T follicular helper cell (primary cell): ENCODE data around the gene TRPM4.
A peak's percentile ranks its signal among the peaks of the same experiment; 100 is the strongest.
"Not testable (repeated sequence)": the region's sequence is repeated elsewhere in the genome, so short reads cannot be mapped to it uniquely, and the experiment has no call there.

Source experiments
- DNase-seq: peaks from one replicate; pipeline ENCODE4 v3.0.0-alpha.2; 2020; ENCODE audit warnings: low read depth

TRPM4 gene

DNA sequence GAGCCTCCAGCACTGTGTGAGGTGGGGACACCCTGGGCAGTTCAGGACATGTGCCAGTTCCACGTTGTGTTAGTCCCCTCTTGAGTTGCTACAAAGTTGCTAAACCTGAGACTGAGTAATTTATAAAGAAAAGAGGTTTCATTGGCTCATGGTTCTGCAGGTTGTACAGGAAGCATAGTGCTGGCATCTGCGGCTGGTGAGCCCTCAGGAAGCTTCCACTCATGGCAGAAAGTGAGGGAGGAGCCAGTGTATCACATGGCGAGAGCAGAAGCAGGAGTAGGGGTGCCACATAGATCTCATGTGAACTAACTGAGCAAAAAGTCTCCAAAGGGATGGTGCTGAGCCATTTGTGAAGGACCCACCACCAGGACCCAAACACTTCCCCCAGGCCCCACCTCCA is 33.2 kb downstream of the TRPM4 start:
- DNase-seq = no peak

DNA sequence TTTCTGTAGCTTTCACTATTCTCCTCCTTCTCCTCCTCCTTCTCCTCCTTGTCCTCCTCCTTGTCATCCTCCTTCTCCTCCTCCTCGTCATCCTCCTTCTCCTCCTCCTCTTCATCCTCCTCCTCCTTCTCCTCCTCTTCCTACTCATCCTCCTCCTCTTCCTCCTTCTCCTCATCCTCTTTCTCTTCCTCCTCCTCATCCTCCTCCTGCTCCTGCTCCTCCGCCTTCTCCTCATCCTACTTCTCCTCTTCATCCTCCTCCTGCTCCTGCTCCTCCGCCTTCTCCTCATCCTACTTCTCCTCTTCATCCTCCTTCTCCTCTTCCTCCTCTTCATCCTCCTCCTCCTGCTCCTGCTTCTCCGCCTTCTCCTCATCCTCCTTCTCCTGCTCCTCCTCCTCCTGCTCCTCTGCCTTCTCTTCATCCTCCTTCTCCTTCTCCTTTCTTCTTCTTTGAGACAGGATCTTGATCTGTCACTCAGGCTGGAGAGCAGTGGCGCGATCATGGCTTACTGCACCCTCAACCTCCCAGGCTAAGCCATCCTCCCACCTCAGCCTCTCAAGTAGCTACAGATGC is 36.3 kb downstream of the TRPM4 start:
- DNase-seq = no peak

DNA sequence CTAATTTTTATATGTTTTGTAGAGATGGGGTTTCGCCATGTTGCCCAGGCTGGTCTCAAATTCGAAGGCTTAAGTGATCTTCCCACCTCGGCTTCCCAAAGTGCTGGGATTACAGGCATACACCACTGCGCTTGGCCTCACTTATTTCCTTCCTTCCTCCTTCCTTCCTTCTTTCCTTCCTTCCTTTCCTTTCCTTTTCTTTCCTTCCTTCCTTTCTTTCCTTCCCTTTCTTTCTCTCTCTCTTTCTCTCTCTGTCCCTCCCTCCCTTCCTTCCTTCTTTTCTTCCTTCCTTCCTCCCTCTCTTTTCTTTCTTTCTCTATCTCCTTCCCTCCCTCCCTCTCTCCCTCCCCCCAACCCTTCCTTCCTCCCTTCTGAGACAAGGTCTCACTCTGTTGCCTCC is 36.8 kb downstream of the TRPM4 start:
- no peak for DNase-seq

DNA sequence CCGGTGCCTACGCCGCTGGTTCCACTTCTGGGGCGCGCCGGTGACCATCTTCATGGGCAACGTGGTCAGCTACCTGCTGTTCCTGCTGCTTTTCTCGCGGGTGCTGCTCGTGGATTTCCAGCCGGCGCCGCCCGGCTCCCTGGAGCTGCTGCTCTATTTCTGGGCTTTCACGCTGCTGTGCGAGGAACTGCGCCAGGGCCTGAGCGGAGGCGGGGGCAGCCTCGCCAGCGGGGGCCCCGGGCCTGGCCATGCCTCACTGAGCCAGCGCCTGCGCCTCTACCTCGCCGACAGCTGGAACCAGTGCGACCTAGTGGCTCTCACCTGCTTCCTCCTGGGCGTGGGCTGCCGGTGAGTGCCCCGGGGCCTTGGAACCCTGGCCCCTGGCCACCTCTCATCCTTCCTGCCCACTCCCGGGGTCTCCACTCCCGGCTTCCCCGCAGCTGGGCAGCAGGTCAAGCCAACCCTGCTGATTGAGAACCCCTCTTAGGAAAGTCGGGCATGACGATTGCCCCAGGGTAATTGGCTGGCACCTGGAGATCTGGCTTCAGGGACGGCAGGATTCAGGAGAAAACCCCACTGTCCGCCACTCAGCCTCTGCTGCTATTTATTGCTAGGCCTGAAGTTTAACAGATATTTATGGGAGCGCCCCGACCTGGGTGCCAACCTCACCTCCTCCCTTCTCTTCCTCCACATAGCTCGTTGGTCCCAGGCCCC is 39.1 kb downstream of the TRPM4 start:
- no peak for DNase-seq

DNA sequence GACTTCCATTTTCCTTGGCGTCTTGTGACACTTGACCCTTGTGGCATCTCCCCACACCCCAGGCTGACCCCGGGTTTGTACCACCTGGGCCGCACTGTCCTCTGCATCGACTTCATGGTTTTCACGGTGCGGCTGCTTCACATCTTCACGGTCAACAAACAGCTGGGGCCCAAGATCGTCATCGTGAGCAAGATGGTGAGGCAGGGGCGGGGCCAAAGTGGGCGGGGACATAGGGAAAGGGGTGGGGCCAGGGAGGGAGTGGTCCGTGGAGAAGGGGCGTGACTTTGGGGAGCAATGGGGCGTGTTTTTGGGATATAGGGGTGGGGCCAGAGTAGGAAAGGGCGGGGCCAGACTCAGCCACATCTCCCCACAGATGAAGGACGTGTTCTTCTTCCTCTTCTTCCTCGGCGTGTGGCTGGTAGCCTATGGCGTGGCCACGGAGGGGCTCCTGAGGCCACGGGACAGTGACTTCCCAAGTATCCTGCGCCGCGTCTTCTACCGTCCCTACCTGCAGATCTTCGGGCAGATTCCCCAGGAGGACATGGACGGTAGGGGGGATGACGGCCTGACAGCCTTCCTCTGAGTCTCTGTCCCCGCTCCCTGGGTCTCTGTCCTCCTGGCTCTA is 42.8 kb downstream of the TRPM4 start:
- no peak for DNase-seq

DNA sequence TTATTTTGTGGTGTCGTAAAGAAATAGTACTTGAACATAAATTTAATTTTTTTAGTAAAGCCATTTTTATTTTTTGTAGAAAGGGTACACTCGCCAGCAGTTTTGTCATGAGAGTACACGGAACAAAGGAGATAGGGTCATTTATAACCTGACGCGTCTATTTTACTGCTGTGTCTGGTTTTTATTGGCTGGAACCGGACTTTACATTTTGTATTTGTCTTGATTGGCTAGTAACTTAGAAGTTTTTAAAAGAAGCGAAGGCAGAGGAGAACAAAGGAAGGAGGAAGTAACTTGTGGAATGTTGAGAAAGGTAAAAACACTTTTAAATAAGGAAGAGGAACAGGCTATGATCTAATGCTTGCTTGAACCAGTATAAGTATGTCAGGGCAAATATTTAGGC is 43.5 kb downstream of the TRPM4 start:
- DNase-seq = no peak

DNA sequence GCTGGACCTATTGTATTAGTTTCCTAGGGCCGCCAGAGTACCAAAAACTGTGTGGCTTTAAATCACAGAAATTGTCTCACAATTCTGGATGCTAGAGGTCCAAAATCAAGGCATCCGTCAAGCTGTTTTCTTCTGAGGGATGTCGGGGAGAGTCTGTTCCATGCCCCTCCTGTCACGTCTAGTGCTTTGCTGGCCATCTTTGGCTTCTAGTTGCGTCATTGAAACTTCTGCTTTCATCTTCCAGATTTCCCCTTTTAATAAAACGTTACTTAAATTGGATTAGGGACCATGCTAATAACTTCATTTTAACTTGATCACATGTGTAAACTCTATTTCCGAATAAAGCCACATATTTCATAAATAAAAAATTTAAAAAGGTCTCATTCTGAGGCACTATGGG is 47.5 kb downstream of the TRPM4 start:
- no peak for DNase-seq

DNA sequence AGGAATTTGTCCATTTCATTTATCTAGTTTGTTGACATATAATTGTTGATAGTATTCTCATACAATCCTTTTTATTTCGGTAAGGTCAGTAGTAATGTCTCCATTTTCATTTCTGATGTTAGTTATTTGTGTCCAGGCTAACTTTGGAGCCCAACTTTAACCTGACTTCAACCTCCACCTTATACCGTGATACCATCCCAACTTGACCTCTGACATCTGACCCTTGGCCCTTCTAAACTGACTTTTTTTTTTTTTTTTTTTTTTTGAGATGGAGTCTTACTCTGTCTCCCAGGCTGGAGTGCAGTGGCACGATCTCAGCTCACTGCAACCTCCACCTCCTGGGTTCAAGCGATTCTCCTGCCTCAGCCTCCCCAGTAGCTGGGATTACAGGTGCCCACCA is 51.9 kb downstream of the TRPM4 start:
- DNase-seq = not testable (repeated sequence)

DNA sequence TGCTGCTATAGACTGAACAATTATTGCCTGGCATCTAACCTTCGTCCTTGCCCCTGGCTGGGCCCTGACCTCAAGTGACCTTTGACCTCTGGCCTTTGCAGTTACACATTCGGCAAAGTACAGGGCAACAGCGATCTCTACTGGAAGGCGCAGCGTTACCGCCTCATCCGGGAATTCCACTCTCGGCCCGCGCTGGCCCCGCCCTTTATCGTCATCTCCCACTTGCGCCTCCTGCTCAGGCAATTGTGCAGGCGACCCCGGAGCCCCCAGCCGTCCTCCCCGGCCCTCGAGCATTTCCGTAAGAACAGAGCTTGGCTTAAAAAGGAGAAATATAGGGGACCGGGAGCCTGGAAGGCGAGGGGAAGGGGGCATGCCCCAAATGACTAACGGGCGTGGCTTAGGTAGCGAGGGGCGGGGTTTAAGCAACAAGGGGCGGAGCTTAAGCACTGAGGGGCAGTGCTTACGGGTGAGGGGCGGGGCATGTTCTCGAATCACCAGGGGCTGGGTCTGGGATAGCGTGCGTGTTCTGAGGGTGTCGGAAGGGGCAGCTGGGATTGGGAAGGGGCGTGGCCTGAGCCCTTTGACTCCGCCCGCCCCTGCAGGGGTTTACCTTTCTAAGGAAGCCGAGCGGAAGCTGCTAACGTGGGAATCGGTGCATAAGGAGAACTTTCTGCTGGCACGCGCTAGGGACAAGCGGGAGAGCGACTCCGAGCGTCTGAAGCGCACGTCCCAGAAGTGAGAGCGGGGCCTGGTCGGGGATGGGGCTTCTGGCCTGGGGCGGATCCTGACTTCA is 52.7 kb downstream of the TRPM4 start:
- peak; percentile 23 for DNase-seq

DNA sequence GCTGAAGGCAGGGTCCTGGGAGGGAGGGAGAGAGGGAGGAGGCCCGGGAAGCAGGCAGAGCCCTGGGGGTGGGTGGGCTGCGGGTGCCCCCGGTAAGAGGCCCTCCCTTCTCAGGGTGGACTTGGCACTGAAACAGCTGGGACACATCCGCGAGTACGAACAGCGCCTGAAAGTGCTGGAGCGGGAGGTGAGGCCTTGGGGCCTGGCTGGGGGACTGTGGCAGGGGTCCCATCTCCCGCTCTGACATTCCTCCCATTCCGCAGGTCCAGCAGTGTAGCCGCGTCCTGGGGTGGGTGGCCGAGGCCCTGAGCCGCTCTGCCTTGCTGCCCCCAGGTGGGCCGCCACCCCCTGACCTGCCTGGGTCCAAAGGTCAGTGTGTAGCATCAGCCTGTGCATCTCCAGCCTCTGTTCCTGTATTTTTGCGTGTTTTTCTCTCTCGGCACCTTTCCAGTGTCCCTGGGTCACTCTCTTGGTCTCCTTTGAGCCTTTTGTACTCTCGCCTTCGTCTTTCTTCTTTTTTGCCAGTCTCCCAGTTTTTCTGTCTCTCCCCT is 53.4 kb downstream of the TRPM4 start:
- DNase-seq = no peak

DNA sequence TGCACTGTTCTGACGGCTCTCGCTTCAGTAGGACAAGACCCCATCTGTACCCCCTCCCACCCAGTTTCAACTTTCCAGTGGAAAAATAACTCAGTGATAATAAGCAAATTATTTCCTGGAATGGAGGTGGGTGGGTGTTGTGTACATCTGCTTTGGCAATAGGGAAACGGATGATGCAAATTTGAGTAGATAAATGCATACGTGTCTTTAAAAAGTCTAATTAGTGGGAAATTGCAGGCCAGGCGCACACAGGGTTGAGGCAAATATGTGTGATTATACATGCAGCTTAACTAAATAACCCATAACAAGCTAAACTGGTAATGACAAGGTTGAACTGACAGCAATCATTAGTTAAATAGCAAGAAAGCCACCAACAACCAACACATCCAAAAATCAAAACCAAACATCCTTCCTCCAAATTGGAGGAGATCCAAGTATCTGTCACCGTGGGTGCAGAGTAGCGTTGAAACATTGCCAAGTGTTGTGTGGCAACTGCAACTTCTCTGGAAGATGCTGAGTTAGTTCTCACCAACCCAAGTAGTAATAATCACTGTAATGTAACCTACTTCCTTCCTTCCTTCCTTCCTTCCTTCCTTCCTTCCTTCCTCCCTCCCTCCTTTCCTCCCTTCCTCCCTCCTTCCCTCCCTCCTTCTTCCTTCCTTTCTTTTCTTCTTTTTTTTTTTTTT is 54.6 kb downstream of the TRPM4 start:
- no peak for DNase-seq

DNA sequence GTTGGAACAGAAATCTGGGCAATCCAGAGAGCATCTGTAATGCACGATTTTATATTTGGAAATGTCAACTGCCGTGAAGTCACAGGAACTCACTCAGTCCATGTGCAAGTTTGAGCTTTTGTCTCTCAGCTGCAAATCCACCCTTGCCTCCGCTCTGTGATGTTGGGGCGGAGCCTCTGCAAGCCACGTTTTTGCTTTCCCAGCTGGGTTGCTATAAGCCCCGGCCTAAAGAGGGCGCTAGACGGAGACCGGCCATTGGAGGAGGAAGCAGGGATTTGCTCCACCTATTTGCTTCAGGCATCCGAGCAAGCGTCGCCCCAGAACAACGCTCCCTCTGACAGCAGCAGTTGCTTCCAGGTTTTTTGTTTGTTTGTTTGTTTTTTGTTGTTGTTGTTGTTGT is 56.2 kb downstream of the TRPM4 start:
- DNase-seq = no peak

DNA sequence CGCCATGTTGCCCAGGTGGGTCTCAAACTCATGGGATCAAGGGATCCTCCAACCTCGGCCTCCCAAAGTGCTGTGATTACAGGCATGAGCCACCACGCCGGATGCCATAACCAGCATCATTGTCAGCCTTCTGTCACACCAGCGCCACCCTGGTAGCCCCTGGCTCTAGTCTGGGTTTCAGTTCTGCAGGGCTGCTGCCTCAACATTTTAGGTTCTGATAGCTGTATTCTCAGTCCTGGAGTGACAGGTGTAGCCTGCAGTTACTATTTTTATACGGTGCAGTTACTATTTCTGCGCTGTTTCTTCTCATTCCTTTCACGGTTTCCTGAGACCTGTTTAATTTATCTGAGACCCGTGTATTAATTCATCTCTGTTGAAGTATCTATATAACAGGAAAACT is 57.1 kb downstream of the TRPM4 start:
- no peak for DNase-seq

DNA sequence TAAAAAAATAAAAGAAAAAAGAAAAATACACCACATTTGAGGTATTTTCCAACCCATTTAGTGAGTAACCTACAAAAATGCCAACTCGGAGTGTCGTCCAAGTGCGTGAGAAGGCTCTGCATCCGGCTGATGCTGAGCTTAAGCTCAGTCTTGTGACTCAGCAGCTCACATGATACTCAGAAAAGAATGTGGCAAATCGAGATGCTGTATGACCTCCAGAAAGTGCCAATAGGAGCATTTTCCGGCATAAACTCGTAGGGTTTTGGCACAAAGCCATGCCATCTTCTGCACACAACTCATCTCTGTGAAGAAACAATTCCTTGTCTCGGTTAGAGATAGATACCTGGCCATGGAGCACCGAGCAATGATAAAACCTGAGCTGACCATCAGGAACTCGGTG is 58.5 kb downstream of the TRPM4 start:
- DNase-seq = no peak

DNA sequence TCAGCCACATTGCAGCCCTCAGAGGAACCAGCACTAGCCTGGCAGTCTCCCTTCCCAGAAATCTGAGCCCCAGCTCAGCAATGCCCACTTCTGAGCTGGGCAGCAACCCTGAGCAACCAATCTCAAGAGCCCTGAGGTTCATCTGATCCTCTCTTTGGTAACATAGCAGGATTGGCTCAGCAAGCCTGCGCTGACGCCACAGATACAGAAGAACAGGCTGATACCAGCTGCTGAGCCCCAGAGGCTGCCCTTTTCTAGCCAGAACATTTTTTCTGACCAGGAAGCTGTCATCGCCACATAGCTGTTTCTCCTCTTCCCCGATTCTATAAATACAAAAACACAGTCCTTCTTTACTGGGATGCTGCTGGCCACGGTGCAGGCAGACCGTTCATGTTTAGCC is 59.8 kb downstream of the TRPM4 start:
- no peak for DNase-seq

DNA sequence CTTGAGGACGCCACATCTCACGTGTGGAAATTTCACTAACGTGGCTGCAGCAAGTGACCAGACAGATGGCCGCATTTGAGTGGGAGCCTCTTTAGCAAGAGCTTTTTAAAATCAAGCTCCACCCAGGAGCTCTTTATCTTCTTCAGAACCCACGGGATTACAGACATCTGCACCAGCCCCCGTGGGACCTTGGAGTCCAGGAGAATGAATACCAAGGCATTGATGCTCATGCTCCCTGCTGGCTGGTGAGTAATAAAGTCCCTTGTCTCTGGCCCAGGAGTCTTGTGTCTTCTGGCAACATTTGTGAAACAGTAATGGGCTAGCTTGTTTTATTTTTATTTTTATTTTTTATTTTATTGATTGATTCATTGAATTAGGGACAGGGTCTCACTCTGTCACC is 64.4 kb downstream of the TRPM4 start:
- no peak for DNase-seq

DNA sequence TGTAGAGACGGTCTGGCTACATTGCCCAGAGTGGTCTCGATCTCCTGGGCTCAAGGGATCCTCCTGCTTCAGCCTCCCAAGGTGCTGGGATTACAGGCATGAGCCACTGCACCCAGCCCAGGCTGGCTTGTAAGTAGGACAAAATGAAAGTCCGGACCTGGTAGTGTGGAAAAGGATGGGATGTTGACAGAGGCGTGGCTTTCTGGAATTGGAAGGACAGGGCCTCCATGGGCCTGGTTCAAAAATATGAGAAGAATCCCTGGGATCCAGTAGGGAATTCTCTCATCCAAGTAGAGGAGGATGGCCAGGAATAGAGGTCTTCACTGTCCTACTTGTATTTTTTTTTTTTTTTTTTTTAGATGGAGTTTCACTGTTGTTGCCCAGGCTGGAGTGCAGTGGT is 64.9 kb downstream of the TRPM4 start:
- DNase-seq = no peak

DNA sequence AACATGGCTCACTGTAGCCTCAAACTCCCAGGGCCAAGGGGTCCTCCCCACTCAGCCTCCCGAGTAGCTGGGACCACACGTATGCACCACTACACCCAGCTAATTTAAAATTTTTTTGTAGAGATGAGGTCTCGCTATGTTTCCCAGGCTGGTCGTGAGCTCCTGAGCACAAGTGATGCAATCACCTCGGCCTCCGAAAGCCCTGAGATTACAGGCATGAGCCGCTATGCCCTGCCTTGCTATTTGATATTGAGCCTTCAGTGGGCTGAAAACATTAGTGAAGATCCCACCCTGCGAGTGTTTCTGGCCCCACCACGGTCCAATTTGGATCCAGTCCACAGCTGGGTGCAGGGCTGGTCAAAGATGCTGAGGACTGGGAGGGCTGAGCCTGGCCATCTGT is 65.9 kb downstream of the TRPM4 start:
- DNase-seq = no peak

DNA sequence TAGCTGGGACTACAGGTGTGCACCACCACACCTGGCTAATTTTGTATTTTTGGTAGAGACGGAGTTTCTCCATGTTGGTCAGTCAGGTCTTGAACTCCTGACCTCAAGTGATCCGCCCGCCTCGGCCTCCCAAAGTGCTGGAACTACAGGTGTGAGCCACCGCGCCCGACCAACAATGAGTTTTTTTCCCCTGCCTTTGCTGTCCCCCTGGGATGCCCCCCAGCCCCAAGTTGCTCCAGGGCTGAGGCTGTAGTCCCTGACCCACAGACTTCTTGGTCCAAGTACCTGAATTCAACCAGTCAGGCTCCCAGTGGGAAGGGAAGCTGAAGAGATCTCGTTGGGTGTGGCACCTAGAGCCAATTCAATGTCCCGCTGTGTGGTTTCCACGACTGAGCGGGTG is 66.8 kb downstream of the TRPM4 start:
- DNase-seq = not testable (repeated sequence)

DNA sequence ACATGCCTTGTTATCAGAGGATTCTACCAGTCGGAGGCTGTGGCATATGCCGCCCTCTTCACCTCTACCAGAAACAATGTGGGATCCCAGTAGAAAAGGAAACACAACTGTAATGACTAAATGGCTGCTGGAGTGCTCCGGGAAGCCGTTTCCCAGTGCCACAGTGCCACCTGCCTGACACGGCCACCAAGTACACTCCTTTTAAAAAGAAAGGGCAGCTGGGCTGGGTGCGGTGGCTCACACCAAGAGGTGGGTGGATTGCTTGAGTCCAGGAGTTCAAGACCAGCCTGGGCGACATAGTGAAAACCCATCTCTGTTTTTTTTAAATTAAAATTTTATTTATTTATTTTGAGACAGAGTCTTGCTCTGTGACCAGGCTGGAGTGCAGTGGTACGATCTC is 67.3 kb downstream of the TRPM4 start:
- no peak for DNase-seq

DNA sequence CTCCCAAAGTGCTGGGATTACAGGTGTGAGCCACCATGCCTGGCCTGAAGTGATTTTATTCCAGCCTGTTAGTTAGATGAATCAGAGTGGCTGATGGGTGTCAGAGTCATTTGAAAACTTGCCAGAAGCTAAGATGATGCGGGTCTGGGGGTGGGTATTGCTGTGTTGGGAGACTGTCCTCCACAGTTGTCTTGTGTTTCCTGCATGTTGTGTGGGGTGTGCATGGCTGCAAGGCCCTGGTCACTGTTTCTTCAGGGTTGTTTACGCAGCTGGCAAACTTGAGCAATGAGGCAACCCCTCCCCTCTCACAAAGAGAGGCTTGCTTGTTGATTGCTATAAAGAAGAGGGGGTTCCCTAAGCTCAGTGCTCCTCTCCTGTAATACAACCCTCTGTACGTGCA is 71.8 kb downstream of the TRPM4 start:
- DNase-seq = no peak

DNA sequence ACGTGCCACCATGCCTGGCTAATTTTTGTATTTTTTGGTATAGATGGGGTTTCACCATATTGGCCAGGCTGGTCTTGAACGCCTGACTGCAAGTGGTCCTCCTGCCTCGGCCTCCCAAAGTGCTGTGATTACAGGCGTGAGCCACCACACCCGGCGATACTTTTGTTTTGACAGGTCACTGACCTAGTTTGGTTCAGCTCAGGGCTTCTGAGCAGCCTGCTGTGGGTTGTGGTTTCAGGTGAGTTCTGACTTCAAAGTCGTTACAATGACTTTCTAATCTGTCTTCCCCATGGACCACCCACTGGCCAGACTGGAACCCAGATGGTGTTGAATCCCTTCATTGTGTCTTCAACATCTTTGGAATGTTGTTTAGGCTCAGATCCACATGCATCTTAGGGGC is 73.8 kb downstream of the TRPM4 start:
- no peak for DNase-seq
